HepG2 (cell line): ENCODE results near the gene CD40. TPM values are rescaled to one million over a fixed set of nuclear protein-coding genes. Genes with fewer than 3 reads are reported as not detected.

Experiments
- ATAC-seq: fragments of 200-7000 bp; cut with Tn5 transposase; 3 replicates; pipeline ENCODE4 v1.9.1; 2020; ENCODE audit warnings: mild to moderate bottlenecking, moderate library complexity
- BruUV-seq: library from RNA; stranded (reverse); fragments of 400-500 nt; replicated peaks from 2 replicates; lab custom pipeline; 2021; lab: Mats Ljungman, UMichigan
- CTCF ChIA-PET: fragments of 300-600 bp; formaldehyde crosslinking; extraction: SDS; loops from one replicate; lab custom pipeline; 2021; ENCODE audit warnings: low total read pairs, inconsistent platforms, low intra/inter-chr PET ratio; lab: Yijun Ruan, JAX
- POLR2A ChIA-PET: fragments of 350-600 bp; sonication (Branson Sonifier 250); formaldehyde crosslinking; loops from one replicate; lab custom pipeline; 2020; ENCODE audit warnings: antibody characterized with exemption, inconsistent platforms; lab: Yijun Ruan, JAX
- DNase-seq: peaks from one replicate; pipeline ENCODE4 v3.0.0-alpha.2; 2015; ENCODE audit warnings: low spot score
- FAIRE-seq: peaks from 3 replicates; lab custom pipeline; 2011; peaks lifted over from hg19 to GRCh38; lab: Jason Lieb, UNC
- H2AFZ ChIP-seq: one replicate; pipeline ENCODE4 v1.6.1; 2011; ENCODE audit warnings: low read length, inconsistent platforms
- H3K27ac ChIP-seq: fragments of 300-600 bp; 3 replicates; pipeline ENCODE4 v1.8.0; 2011; ENCODE audit warnings: mixed run types, mild to moderate bottlenecking, mixed read lengths, low read length, inconsistent platforms; ENCODE audit not compliant: insufficient read depth; ENCODE audit errors: extremely low read length
- H3K27me3 ChIP-seq, 2 experiments: fragments of 200-600 bp in 1 of 2; 2 replicates in 1 of 2; 3 replicates in 1 of 2; pipeline versions ENCODE4 v1.6.0 to v1.8.0; 2011; ENCODE audit warnings: low read length in 2 of 2, mild to moderate bottlenecking in 2 of 2, moderate library complexity in 2 of 2, inconsistent platforms in 1 of 2; ENCODE audit not compliant: insufficient read depth in 2 of 2, control insufficient read depth in 1 of 2
- H3K36me3 ChIP-seq, 2 experiments: fragments of 200-600 bp in 1 of 2; replicated peaks in 1 of 2; 2 replicates in 1 of 2; 3 replicates in 1 of 2; pipeline versions ENCODE4 v1.5.1 to v1.8.0; 2011; ENCODE audit warnings: low read length in 2 of 2, inconsistent platforms in 1 of 2; ENCODE audit not compliant: insufficient read depth in 2 of 2, control insufficient read depth in 1 of 2
- H3K4me1 ChIP-seq: 2 replicates; pipeline ENCODE4 v1.5.1; 2012; ENCODE audit warnings: low read length, inconsistent platforms; ENCODE audit not compliant: insufficient read depth
- H3K4me2 ChIP-seq: 2 replicates; pipeline ENCODE4 v1.6.0; 2011; ENCODE audit warnings: low read depth, low read length, inconsistent platforms
- H3K4me3 ChIP-seq, 3 experiments: fragments of 200-600 bp in 1 of 3; sonication (generic), shearing (Covaris generic) in 1 of 3; replicated peaks in 1 of 3; 2 replicates each; pipeline ENCODE4 v1.5.1; 2011 to 2016; ENCODE audit warnings: low read length in 3 of 3, inconsistent platforms in 2 of 3, low read depth in 2 of 3, mild to moderate bottlenecking in 2 of 3, control low read depth in 1 of 3, mixed read lengths in 1 of 3; ENCODE audit not compliant: insufficient read depth in 1 of 3
- H3K79me2 ChIP-seq: one replicate; pipeline ENCODE4 v1.6.1; 2011; ENCODE audit warnings: low read length, inconsistent platforms; ENCODE audit not compliant: insufficient read depth
- H3K9ac ChIP-seq: 2 replicates; pipeline ENCODE4 v1.6.0; 2011; ENCODE audit warnings: mild to moderate bottlenecking, low read depth, low read length, inconsistent platforms; ENCODE audit not compliant: insufficient read depth
- H3K9me3 ChIP-seq: 2 replicates; pipeline ENCODE4 v1.5.1; 2012; ENCODE audit warnings: mild to moderate bottlenecking, low read length
- H4K20me1 ChIP-seq: 2 replicates; pipeline ENCODE4 v1.6.0; 2011; ENCODE audit warnings: inconsistent platforms, mild to moderate bottlenecking, low read length, moderate library complexity; ENCODE audit not compliant: insufficient read depth
- BHLHE40 ChIP-seq: IDR thresholded peaks from 2 replicates; pipeline ENCODE4 v1.6.1; 2011; ENCODE audit warnings: low read length, improper control_type of control experiment
- ELF1 ChIP-seq: sonication (generic); formaldehyde crosslinking; IDR thresholded peaks from 2 replicates; pipeline ENCODE4 v1.4.0; 2020; ENCODE audit warnings: missing genetic modification reagents
- HOXA5 ChIP-seq: sonication (generic); formaldehyde crosslinking; IDR thresholded peaks from 2 replicates; pipeline ENCODE4 v1.4.0; 2020; ENCODE audit warnings: missing genetic modification reagents
- MAFF ChIP-seq: IDR thresholded peaks from 2 replicates; pipeline ENCODE4 v1.6.1; 2011; ENCODE audit warnings: low read depth, low read length, improper control_type of control experiment
- MAFK ChIP-seq, 2 experiments: IDR thresholded peaks in 1 of 2; conservative IDR thresholded peaks in 1 of 2; 2 replicates each; pipeline ENCODE4 v1.6.1; 2011; ENCODE audit warnings: improper control_type of control experiment in 2 of 2, low read length in 2 of 2
- NCOR1 ChIP-seq: fragments of 200-600 bp; sonication (generic); IDR thresholded peaks from 2 replicates; pipeline ENCODE4 v1.7.0; 2017; ENCODE audit warnings: antibody characterized with exemption, low read length, borderline replicate concordance
- PCBP2 ChIP-seq: fragments of 200-400 bp; formaldehyde crosslinking; optimal IDR thresholded peaks from 2 replicates; pipeline ENCODE3; 2018; ENCODE audit warnings: low read length, low read depth; ENCODE audit not compliant: poor library complexity, severe bottlenecking
- POLR2A ChIP-seq, 2 experiments: IDR thresholded peaks; 2 replicates each; pipeline ENCODE4 v1.6.1; 2011; ENCODE audit warnings: low read depth in 2 of 2, low read length in 2 of 2, mild to moderate bottlenecking in 1 of 2, moderate library complexity in 1 of 2; ENCODE audit not compliant: insufficient read depth in 1 of 2
- TFE3 ChIP-seq: IDR thresholded peaks from 2 replicates; pipeline ENCODE4 v1.6.1; 2016
- ZC3H13 ChIP-seq: sonication (generic); formaldehyde crosslinking; IDR thresholded peaks from 2 replicates; pipeline ENCODE4 v1.8.1; 2023; ENCODE audit warnings: mild to moderate bottlenecking, missing genetic modification reagents, moderate library complexity
- ZNF138 ChIP-seq: sonication (generic); formaldehyde crosslinking; IDR thresholded peaks from 2 replicates; pipeline ENCODE4 v1.5.0; 2020; ENCODE audit warnings: mild to moderate bottlenecking, low read depth, missing genetic modification reagents
- ZNF367 ChIP-seq: sonication (generic); formaldehyde crosslinking; IDR thresholded peaks from 2 replicates; pipeline ENCODE4 v1.4.0; 2020; ENCODE audit warnings: missing genetic modification reagents, borderline replicate concordance
- ZNF770 ChIP-seq: sonication (generic); formaldehyde crosslinking; IDR thresholded peaks from 2 replicates; pipeline ENCODE4 v1.5.0; 2020; ENCODE audit warnings: mild to moderate bottlenecking, missing genetic modification reagents
- ZNF772 ChIP-seq: sonication (generic); formaldehyde crosslinking; IDR thresholded peaks from 2 replicates; pipeline ENCODE4 v1.5.0; 2020; ENCODE audit warnings: mild to moderate bottlenecking, missing genetic modification reagents
- WGBS: methylation state at CpG from one replicate; pipeline ENCODE4 v1.1.6; 2017; ENCODE audit warnings: low lambda C conversion rate; 5-methylcytosine and 5-hydroxymethylcytosine counted together
- in situ Hi-C: cut with HindIII; loops from 2 replicates; pipeline ENCODE4 v1.10.0; 2017; ENCODE audit warnings: low pct_unique_long_range_greater_than_20kb; ENCODE audit not compliant: extremely low pct_ligation_motif_present
- intact Hi-C: fragments of 100-400 bp; cut with micrococcal nuclease; formaldehyde crosslinking; loops from one replicate; pipeline ENCODE4 v1.10.0; 2022; ENCODE audit not compliant: unreplicated experiment
- polyA plus RNA-seq, 8 experiments: library from polyadenylated mRNA; depleted of rRNA in 3 of 8; stranded (reverse) in 7 of 8; unstranded in 1 of 8; fragments of >200 nt; fragmentation: Illumina TruSeq in 4 of 8; extraction: Trizol in 4 of 8; gene quantifications; 2 replicates each; pipeline versions ENCODE4 v1.2.1 to v1.2.3, GENCODE V29; 2011 to 2016; ENCODE audit warnings: low read depth in 4 of 8, missing spikeins in 1 of 8, mixed read lengths in 1 of 8; ENCODE audit not compliant: insufficient read depth in 1 of 8
- total RNA-seq, 5 experiments: library from RNA; depleted of rRNA; stranded (reverse); fragments of >200 nt; fragmentation: Illumina TruSeq; extraction: Trizol; gene quantifications; 2 replicates each; pipeline ENCODE4 v1.2.3, GENCODE V29; 2016; ENCODE audit warnings: low read depth in 1 of 5

CD40 gene
- total and polyA plus RNA-seq, 2 of the 13 experiments (the other 11 are each of a cell fraction or from before 2014, with no cell fraction given): 4.6 to 13.4 TPM

GRCh38 chr20:46083101-46083500, 35.0 kb upstream of the CD40 start:
- H3K27me3 ChIP-seq: no peaks in the 10 kb centered on the region
- H3K4me1 ChIP-seq: peaks cover 41% of the 10 kb centered on the region
- no peak overlapping the region for H3K4me2 ChIP-seq
- in situ Hi-C loops (no loop called here), intact Hi-C loops (no loop called here)
- peaks cover 99% of the 10 kb centered on the region for H3K79me2 ChIP-seq
- 97% methylated on average over 6 of the region's 6 CpGs for WGBS
- H3K9me3 ChIP-seq: no peaks in the 10 kb centered on the region
- H3K27ac ChIP-seq: no peak overlapping the region
- peaks cover 72% of the 10 kb centered on the region for H4K20me1 ChIP-seq
- ChIA-PET POLR2A (no interaction called here), CTCF (no interaction called here)
- H2AFZ ChIP-seq: no peak overlapping the region
- DNase-seq (no peak), FAIRE-seq (no peak), ATAC-seq (no peak)
- no peak overlapping the region for H3K4me3 ChIP-seq
- no peak overlapping the region for H3K9ac ChIP-seq
- BruUV-seq: no TSS peak
- peaks cover 8 to 16% of the 10 kb centered on the region in 2 experiments for H3K36me3 ChIP-seq
- TF ChIP-seq PCBP2: no peak
- TF ChIP-seq POLR2A (IDR thresholded peaks at IDR 0.05; ENCODE audit: insufficient read depth in 1 of 2, low read depth in 2 of 2, low read length in 2 of 2): peak in 1 of 2 experiments; percentile 13; a peak in 1 of 4 replicates
- TF ChIP-seq, all 625 proteins: peak for 1

GRCh38 chr20:46083531-46084061, 34.5 kb upstream of the CD40 start:
- Histone ChIP-seq H3K9ac (no peak overlapping the region), H3K4me2 (no peak overlapping the region), H3K4me1 (peaks cover 46% of the 10 kb centered on the region), H4K20me1 (peaks cover 77% of the 10 kb centered on the region), H3K79me2 (peaks cover 100% of the 10 kb centered on the region), H3K9me3 (no peaks in the 10 kb centered on the region), H3K27me3 (no peaks in the 10 kb centered on the region), H3K36me3 (peaks cover 6 to 11% of the 10 kb centered on the region in 2 experiments), H3K4me3 (no peak overlapping the region), H2AFZ (no peak overlapping the region), H3K27ac (no peak overlapping the region)
- DNase-seq: no peak
- WGBS: 96% methylated on average over 1 of the region's 1 CpG
- TF ChIP-seq BHLHE40 (no peak), ZNF770 (CRISPR knock-in tag) (no peak), MAFF (peak; percentile 63), TFE3 (CRISPR knock-in tag) (no peak), ZNF772 (CRISPR knock-in tag) (no peak), ZNF367 (CRISPR knock-in tag) (no peak), NCOR1 (no peak), ZC3H13 (CRISPR knock-in tag) (no peak), ZNF138 (CRISPR knock-in tag) (no peak), MAFK (conservative IDR thresholded peaks at IDR 0.05 in 1 of 2, IDR thresholded peaks at IDR 0.05 in 1 of 2; ENCODE audit: low read length in 2 of 2) (peak; percentile 50 to 62; a peak in 3 of 4 replicates), ELF1 (CRISPR knock-in tag) (no peak), HOXA5 (CRISPR knock-in tag) (no peak)
- CTCF ChIA-PET: no interaction called here
- in situ Hi-C loops (no loop called here), intact Hi-C loops (no loop called here)
- BruUV-seq: no TSS peak
- no peak for ATAC-seq
- POLR2A ChIA-PET: no interaction called here
- FAIRE-seq: no peak
